GM12878 (cell line): Measurements from ENCODE around the gene NACAD.
A peak's percentile ranks its signal among the peaks of the same experiment; 100 is the strongest.

Experiments used
- ATF2 ChIP-seq: IDR thresholded peaks from 2 replicates; pipeline ENCODE4 v1.6.1; 2012; ENCODE audit warnings: low read length, inconsistent platforms
- ATF3 ChIP-seq: IDR thresholded peaks from 2 replicates; pipeline ENCODE4 v1.6.1; 2011; ENCODE audit warnings: low read depth, mild to moderate bottlenecking, low read length, moderate library complexity, borderline replicate concordance; ENCODE audit errors: extremely low read depth
- CTCF ChIP-seq, 3 experiments: IDR thresholded peaks in 2 of 3; conservative IDR thresholded peaks in 1 of 3; 2 replicates each; pipeline ENCODE4 v1.5.1; 2011; ENCODE audit warnings: low read depth in 3 of 3, low read length in 3 of 3, mild to moderate bottlenecking in 3 of 3, control low read depth in 2 of 3, moderate library complexity in 2 of 3, inconsistent platforms in 1 of 3, mixed read lengths in 1 of 3; ENCODE audit not compliant: control insufficient read depth in 2 of 3, insufficient read depth in 1 of 3; ENCODE audit errors: extremely low read depth in 1 of 3
- IRF3 ChIP-seq: fragments of 450-650 bp; IDR thresholded peaks from 2 replicates; pipeline ENCODE4 v1.6.1; 2014; ENCODE audit warnings: mild to moderate bottlenecking
- NFIC ChIP-seq: IDR thresholded peaks from 2 replicates; pipeline ENCODE4 v1.6.1; 2012; ENCODE audit warnings: low read depth, mild to moderate bottlenecking, inconsistent platforms, low read length, moderate library complexity
- NFYB ChIP-seq: IDR thresholded peaks from 2 replicates; pipeline ENCODE4 v1.6.1; 2011; ENCODE audit warnings: low read depth, mild to moderate bottlenecking, low read length, improper control_type of control experiment, moderate library complexity; ENCODE audit not compliant: insufficient read depth
- POLR2A ChIP-seq: IDR thresholded peaks from 2 replicates; pipeline ENCODE4 v1.6.1; 2011; ENCODE audit warnings: low read depth, mild to moderate bottlenecking, low read length
- POLR2AphosphoS5 ChIP-seq: IDR thresholded peaks from 2 replicates; pipeline ENCODE4 v1.6.1; 2011; ENCODE audit warnings: mild to moderate bottlenecking, low read length, inconsistent platforms
- ZBTB33 ChIP-seq: fragments of 450-650 bp; IDR thresholded peaks from 2 replicates; pipeline ENCODE4 v1.6.1; 2017; ENCODE audit warnings: mild to moderate bottlenecking
- ZNF384 ChIP-seq: IDR thresholded peaks from 2 replicates; pipeline ENCODE4 v1.6.1; 2012; ENCODE audit warnings: low read depth, mild to moderate bottlenecking, low read length, improper control_type of control experiment, borderline replicate concordance

GRCh38 chr7:45098983-45099839 is 10.4 kb upstream of the NACAD start:
- TF ChIP-seq POLR2AphosphoS5 (peak; percentile 26; the same call in 1 of the 2 replicates), CTCF (IDR thresholded peaks at IDR 0.05 in 2 of 3, conservative IDR thresholded peaks at IDR 0.05 in 1 of 3; ENCODE audit: control insufficient read depth in 2 of 3, extremely low read depth in 1 of 3, insufficient read depth in 1 of 3, low read depth in 3 of 3, low read length in 3 of 3) (no peak), ATF2 (no peak), NFIC (no peak), NFYB (no peak), ATF3 (no peak), IRF3 (no peak), ZBTB33 (no peak), ZNF384 (no peak), POLR2A (peak; percentile 51)
